SKM-1 (cell line): Measurements from ENCODE around the gene FMO2.

ENCODE experiments used
- DNase-seq: peaks from one replicate; lab custom pipeline; 2025; ENCODE audit not compliant: unreplicated experiment; lab: John Stamatoyannopoulos, UW

FMO2 gene

GRCh38 chr1:171256940-171257606 lies 72.0 kb downstream of the FMO2 start:
- DNase-seq = no peak

- no peak for DNase-seq
These were observed 72.5 kb downstream of the FMO2 start for GRCh38 chr1:171257607-171258076.

- DNase-seq = no peak
These were observed 73.3 kb downstream of the FMO2 start for GRCh38 chr1:171258429-171258828.

GRCh38 chr1:171258943-171259342 lies 73.8 kb downstream of the FMO2 start:
- DNase-seq = no peak
